GM21515 (cell line): Measurements from ENCODE around the gene NUDT6.
"Not testable (repeated sequence)": the region's sequence is repeated elsewhere in the genome, so short reads cannot be mapped to it uniquely, and the experiment has no call there.

Experiments used
- ATAC-seq: cut with Tn5 transposase; IDR thresholded peaks from one replicate; pipeline ENCODE4 v1.9.1; 2021; ENCODE audit not compliant: unreplicated experiment

Gene NUDT6

GRCh38 chr4:122879001-122879400 lies 43.4 kb downstream of the NUDT6 start:
- no peak for ATAC-seq

GRCh38 chr4:122876456-122876855 lies 45.9 kb downstream of the NUDT6 start:
- ATAC-seq: no peak

GRCh38 chr4:122875949-122876348 lies 46.4 kb downstream of the NUDT6 start:
- no peak for ATAC-seq

- no peak for ATAC-seq
Observed at GRCh38 chr4:122873821-122874593, 48.4 kb downstream of the NUDT6 start.

- no peak for ATAC-seq
Observed at GRCh38 chr4:122873146-122873545, 49.3 kb downstream of the NUDT6 start.

- not testable (repeated sequence) for ATAC-seq
Observed at GRCh38 chr4:122868235-122868634, 54.2 kb downstream of the NUDT6 start.

- no peak for ATAC-seq
Observed at GRCh38 chr4:122865425-122865824, 57.0 kb downstream of the NUDT6 start.

GRCh38 chr4:122863639-122864038 lies 58.8 kb downstream of the NUDT6 start:
- ATAC-seq: no peak

- ATAC-seq: no peak
Observed at GRCh38 chr4:122861172-122861943, 61.0 kb downstream of the NUDT6 start.

- ATAC-seq: no peak
Observed at GRCh38 chr4:122858705-122859104, 63.7 kb downstream of the NUDT6 start.

- ATAC-seq: no peak
Observed at GRCh38 chr4:122857160-122857559, 65.2 kb downstream of the NUDT6 start.

GRCh38 chr4:122855353-122855890 lies 67.0 kb downstream of the NUDT6 start:
- ATAC-seq: no peak

GRCh38 chr4:122854447-122855352 lies 67.7 kb downstream of the NUDT6 start:
- no peak for ATAC-seq

GRCh38 chr4:122851568-122851967 lies 70.8 kb downstream of the NUDT6 start:
- no peak for ATAC-seq

- not testable (repeated sequence) for ATAC-seq
Observed at GRCh38 chr4:122849789-122850188, 72.6 kb downstream of the NUDT6 start.

GRCh38 chr4:122847931-122848330 lies 74.5 kb downstream of the NUDT6 start:
- ATAC-seq: no peak

GRCh38 chr4:122845760-122846159 lies 76.6 kb downstream of the NUDT6 start:
- ATAC-seq: no peak

GRCh38 chr4:122845066-122845465 lies 77.3 kb downstream of the NUDT6 start:
- no peak for ATAC-seq

GRCh38 chr4:122844391-122844790 lies 78.0 kb downstream of the NUDT6 start:
- ATAC-seq: not testable (repeated sequence)

GRCh38 chr4:122842984-122843531 lies 79.3 kb downstream of the NUDT6 start:
- ATAC-seq: no peak
